ENCODE data around the gene PPP1R14D. TPM values are rescaled to one million over a fixed set of nuclear protein-coding genes. Genes with fewer than 3 reads are reported as not detected.

The PPP1R14D gene
- total RNA-seq, 6 experiments from 2014 or later, result not detected

- Histone ChIP-seq H3K27me3 (no peaks in the 10 kb centered on the region), H3K4me3 (no peak overlapping the region), H3K9me3 (no peaks in the 10 kb centered on the region), H3K36me3 (peaks cover 0 to 47% (median 10%) of the 10 kb centered on the region in 4 donors), H3K4me1 (peaks cover 0 to 50% (median 21%) of the 10 kb centered on the region in 4 donors), H3K27ac (no peak overlapping the region)
- ATAC-seq (no peak), DNase-seq (peak in 1 of 3 donors; percentile 22)
- intact Hi-C loops (cut with DNase I), result no loop called here
- no CpG with 5 or more reads among the region's 6 CpGs for WGBS (ENCODE audit: insufficient coverage, low coverage, low lambda C conversion rate, missing lambda C conversion rate)
- TF ChIP-seq CTCF (IDR thresholded peaks at IDR 0.05) (no peak), POLR2A (IDR thresholded peaks at IDR 0.05) (no peak)
These were observed 54.6 kb downstream of the PPP1R14D start for GRCh38 chr15:40773902-40774301.

- peak in 1 of 3 donors; percentile 32 for DNase-seq
- WGBS (ENCODE audit: insufficient coverage, low coverage, low lambda C conversion rate, missing lambda C conversion rate), result 67% methylated on average over 1 of the region's 8 CpGs
- Histone ChIP-seq H3K9me3 (no peaks in the 10 kb centered on the region), H3K27ac (no peak overlapping the region), H3K36me3 (peaks cover 0 to 43% (median 9%) of the 10 kb centered on the region in 4 donors), H3K27me3 (no peaks in the 10 kb centered on the region), H3K4me3 (no peak overlapping the region), H3K4me1 (peaks cover 0 to 50% (median 21%) of the 10 kb centered on the region in 4 donors)
- ATAC-seq, result no peak
- intact Hi-C loops (cut with DNase I), result no loop called here
- TF ChIP-seq CTCF (IDR thresholded peaks at IDR 0.05) (no peak), POLR2A (IDR thresholded peaks at IDR 0.05) (no peak)
These were observed 55.0 kb downstream of the PPP1R14D start for GRCh38 chr15:40773496-40773895.

GRCh38 chr15:40772014-40772413 is 56.5 kb downstream of the PPP1R14D start:
- Histone ChIP-seq H3K4me1 (peaks cover 0 to 45% (median 20%) of the 10 kb centered on the region in 4 donors), H3K4me3 (no peak overlapping the region), H3K27ac (peak overlapping the region in 2 of 3 donors; percentile 69 to 71), H3K27me3 (no peaks in the 10 kb centered on the region), H3K36me3 (peaks cover 0 to 46% (median 14%) of the 10 kb centered on the region in 4 donors), H3K9me3 (no peaks in the 10 kb centered on the region)
- TF ChIP-seq POLR2A (IDR thresholded peaks at IDR 0.05), result no peak
- no peak for TF ChIP-seq CTCF (IDR thresholded peaks at IDR 0.05)
- intact Hi-C loops (cut with DNase I), result no loop called here
- peak in 1 of 3 donors; percentile 48 for DNase-seq
- ATAC-seq, result no peak
- 92% methylated on average over 7 of the region's 13 CpGs for WGBS (ENCODE audit: insufficient coverage, low coverage, low lambda C conversion rate, missing lambda C conversion rate)

- Histone ChIP-seq H3K4me1 (peaks cover 0 to 43% (median 17%) of the 10 kb centered on the region in 4 donors), H3K27me3 (no peaks in the 10 kb centered on the region), H3K4me3 (no peak overlapping the region), H3K36me3 (peaks cover 0 to 51% (median 14%) of the 10 kb centered on the region in 4 donors), H3K9me3 (no peaks in the 10 kb centered on the region), H3K27ac (peak overlapping the region; percentile 7 to 71 (median 69))
- intact Hi-C loops (cut with DNase I), result no loop called here
- ATAC-seq, result peak; percentile 81 to 92 (median 86)
- DNase-seq, result peak; percentile 74 to 92 (median 89)
- no peak for TF ChIP-seq CTCF (IDR thresholded peaks at IDR 0.05)
- no peak for TF ChIP-seq POLR2A (IDR thresholded peaks at IDR 0.05)
- WGBS (ENCODE audit: insufficient coverage, low coverage, low lambda C conversion rate, missing lambda C conversion rate), result 45% methylated on average over 2 of the region's 5 CpGs
These were observed 57.3 kb downstream of the PPP1R14D start for GRCh38 chr15:40771242-40771641.
